ENCODE measurements around the gene SURF1.
"Not testable (repeated sequence)": the region's sequence is repeated elsewhere in the genome, so short reads cannot be mapped to it uniquely, and the experiment has no call there.

Gene SURF1

DNA sequence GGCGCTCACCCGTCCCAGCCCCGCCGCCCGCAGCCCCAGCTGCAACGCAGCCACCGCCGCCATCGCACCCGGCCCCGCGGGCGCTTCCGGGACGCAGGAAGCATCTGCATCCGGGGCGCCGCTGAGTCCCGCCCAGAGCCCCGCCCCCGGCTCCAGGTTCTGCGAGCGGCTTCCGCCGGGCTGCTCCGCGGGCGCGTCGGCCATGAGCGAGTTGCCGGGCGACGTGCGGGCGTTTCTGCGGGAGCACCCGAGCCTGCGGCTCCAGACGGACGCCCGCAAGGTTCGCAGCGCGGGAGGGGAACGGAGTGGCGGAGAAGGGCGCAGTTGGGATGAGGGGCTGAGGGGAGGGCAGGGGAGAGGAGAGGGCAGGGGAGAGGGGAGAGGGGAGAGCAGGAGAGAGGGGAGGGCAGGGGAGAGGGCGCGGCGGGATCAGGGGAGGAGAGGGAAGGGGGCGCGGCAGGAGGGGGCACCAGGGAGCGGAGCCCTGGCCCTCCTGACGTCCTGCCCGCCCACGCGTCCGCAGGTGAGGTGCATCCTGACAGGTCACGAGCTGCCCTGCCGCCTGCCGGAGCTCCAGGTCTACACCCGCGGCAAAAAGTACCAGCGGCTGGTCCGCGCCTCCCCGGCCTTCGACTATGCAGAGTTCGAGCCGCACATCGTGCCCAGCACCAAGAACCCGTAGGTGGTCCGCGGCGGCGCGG lies at the start of gene SURF1, which contains the start of gene SURF2:
Gene SURF1, minus strand, starts transcription at position 97 of the 701 bp plus-strand sequence. Its CDS starts 34 bp downstream, at position 63.
Gene SURF2, plus strand, starts transcription at position 160 of the 701 bp plus-strand sequence. Its CDS starts 43 bp downstream, at position 203.
- DNase-seq (ENCODE audit: low read depth, low spot score) = no peak
- H3K27ac ChIP-seq = peak within 1 kb of the TSS; percentile 62

- H3K27ac ChIP-seq = no peak overlapping the region
- no peak for DNase-seq (ENCODE audit: low read depth, low spot score)
Observed at GRCh38 chr9:133405508-133406438, 49.5 kb upstream of the SURF1 start.

- no peak for DNase-seq (ENCODE audit: low read depth, low spot score)
- no peak overlapping the region for H3K27ac ChIP-seq
Observed at GRCh38 chr9:133404454-133405002, 48.2 kb upstream of the SURF1 start.

DNA sequence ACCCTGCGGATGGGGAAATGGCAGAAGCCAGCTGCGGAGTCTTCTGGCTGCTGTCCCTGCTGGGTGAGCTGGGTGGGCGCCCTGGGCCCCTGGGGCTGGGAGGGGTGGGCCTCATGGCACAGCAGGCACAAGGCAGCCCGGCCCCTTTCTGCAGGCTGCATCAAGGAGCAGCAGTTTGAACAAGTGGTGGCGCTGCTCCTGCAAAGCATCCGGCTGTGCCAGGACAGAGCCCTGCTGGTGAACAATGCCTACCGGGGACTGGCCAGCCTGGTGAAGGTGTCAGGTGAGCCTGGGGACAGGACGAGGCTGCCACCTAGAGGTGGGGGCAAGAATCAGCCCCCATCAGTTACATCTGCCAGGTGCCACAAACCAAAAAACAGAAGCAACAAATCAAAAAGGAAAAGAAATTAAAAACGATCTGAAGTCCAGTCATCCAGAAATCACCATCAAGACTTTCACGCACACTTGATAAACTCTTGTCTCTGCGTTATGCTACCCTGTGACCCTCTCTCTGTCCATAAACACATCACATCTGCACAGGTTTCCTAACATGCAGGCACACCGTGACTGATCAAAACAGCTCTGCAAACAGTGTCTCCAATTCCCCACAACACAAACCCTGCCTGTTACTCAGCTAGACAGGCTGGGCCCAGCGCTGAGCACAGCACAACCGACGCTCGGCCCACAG lies 47.6 kb upstream of the SURF1 start:
- peak; percentile 53 for DNase-seq (ENCODE audit: low read depth, low spot score)

GRCh38 chr9:133402689-133403088 lies 46.4 kb upstream of the SURF1 start:
- no peak for DNase-seq (ENCODE audit: low read depth, low spot score)
- no peak overlapping the region for H3K27ac ChIP-seq

More for the DNA sequence above, 47.6 kb upstream of the SURF1 start:
- no peak overlapping the region for H3K27ac ChIP-seq

GRCh38 chr9:133401588-133401987 lies 45.3 kb upstream of the SURF1 start:
- H3K27ac ChIP-seq = no peak overlapping the region
- DNase-seq (ENCODE audit: low read depth, low spot score) = no peak

DNA sequence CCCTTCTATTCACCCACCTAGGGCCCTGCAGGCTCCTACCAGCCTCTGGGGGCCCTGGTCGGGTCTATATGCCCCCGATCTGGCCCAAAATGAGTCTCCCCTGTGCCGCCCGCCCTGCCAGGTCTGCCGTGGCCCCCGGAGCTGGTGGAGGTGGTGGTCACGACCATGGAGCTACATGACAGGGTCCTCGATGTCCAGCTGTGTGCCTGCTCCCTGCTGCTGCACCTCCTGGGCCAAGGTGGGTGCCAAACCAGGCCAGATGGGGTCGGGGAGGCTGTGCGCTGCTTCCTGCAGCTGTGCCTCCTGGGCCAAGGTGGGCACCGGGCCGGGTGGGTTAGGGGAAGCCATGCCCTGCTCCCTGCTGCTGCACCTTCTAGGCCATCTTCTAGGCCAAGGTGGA lies 44.0 kb upstream of the SURF1 start:
- H3K27ac ChIP-seq = no peak overlapping the region
- no peak for DNase-seq (ENCODE audit: low read depth, low spot score)

GRCh38 chr9:133397895-133398294 lies 41.6 kb upstream of the SURF1 start:
- no peak for DNase-seq (ENCODE audit: low read depth, low spot score)
- no peak overlapping the region for H3K27ac ChIP-seq

- no peak overlapping the region for H3K27ac ChIP-seq
- no peak for DNase-seq (ENCODE audit: low read depth, low spot score)
Observed at GRCh38 chr9:133397370-133397769, 41.1 kb upstream of the SURF1 start.

DNA sequence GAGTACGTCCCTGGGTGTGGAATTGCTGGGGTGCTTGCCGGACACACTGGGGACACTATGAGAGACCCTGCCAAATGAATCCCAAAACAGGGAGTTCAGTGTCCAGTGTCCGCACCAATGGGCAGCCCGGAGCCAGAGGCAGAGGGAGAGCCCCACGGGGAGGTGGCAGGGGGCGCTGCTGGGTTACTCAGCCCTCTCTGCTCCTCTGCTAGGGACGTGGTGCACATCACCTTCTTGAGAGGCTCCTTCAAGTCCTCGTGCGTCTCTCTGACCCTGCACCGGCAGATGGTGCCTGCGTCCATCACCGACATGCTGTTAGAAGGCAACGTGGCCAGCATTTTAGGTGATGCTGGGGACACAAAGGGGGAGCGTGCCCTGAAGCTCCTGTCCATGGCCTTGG lies 40.7 kb upstream of the SURF1 start:
- no peak overlapping the region for H3K27ac ChIP-seq
- DNase-seq (ENCODE audit: low read depth, low spot score) = no peak

DNA sequence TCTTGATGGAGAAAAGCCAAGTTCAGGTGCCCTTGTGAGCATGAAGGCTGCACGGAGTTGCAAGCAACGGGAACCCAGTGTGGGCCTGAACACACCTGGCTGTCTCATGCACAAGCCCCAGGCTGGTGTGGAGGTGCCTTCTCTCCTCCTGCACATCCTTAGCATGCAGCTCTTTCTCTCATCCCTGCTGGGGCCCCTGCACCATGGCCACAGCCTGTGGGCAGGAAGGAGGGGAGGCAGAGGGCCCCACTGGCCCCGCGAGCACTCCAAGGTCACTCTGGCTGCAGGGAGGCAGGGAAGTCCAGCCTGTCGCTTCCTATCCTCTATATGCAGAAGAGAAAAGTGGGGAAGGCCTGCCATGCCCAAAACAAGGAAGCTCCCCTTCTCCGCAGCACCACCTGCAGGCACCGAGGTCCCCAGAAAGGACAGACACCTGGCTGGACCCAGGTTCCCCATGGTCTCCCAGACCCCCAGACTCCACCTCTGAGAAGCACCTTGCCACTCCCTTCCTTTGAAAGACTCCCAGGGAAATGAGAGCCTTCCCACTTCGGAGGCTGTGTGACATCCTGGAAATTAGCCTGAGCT lies 38.5 kb upstream of the SURF1 start:
- H3K27ac ChIP-seq = no peak overlapping the region
- DNase-seq (ENCODE audit: low read depth, low spot score) = no peak

- DNase-seq (ENCODE audit: low read depth, low spot score) = no peak
- H3K27ac ChIP-seq = no peak overlapping the region
Observed at GRCh38 chr9:133393399-133393798, 37.1 kb upstream of the SURF1 start.

DNA sequence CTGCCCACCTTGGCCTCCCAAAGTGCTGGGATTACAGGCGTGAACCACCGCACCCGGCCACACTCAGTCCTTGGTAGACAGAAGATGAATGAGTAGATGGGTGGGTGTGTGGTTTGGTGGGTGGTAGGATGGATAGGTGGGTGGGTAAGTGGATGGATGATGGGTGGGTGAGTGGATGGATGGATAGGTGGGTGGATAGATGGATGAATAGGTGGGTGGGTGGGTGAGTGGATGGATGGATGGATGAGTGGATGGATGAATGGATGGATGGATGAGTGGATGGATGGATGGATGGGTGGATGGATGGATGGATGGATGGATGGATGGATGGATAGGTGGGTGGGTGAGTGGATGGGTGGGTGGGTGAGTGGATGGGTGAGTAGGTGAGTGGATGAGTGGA lies 36.0 kb upstream of the SURF1 start:
- not testable (repeated sequence) for H3K27ac ChIP-seq; DNase-seq (ENCODE audit: low read depth, low spot score)

DNA sequence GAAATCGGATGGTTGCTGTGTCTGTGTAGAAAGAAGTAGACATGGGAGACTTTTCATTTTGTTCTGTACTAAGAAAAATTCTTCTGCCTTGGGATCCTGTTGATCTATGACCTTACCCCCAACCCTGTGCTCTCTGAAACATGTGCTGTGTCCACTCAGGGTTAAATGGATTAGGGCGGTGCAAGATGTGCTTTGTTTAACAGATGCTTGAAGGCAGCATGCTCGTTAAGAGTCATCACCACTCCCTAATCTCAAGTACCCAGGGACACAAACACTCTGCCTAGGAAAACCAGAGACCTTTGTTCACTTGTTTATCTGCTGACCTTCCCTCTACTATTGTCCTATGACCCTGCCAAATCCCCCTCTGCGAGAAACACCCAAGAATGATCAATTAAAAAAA lies 35.2 kb upstream of the SURF1 start:
- not testable (repeated sequence) for DNase-seq (ENCODE audit: low read depth, low spot score); H3K27ac ChIP-seq

- H3K27ac ChIP-seq = no peak overlapping the region
- DNase-seq (ENCODE audit: low read depth, low spot score) = no peak
Observed at GRCh38 chr9:133390713-133391112, 34.4 kb upstream of the SURF1 start.

DNA sequence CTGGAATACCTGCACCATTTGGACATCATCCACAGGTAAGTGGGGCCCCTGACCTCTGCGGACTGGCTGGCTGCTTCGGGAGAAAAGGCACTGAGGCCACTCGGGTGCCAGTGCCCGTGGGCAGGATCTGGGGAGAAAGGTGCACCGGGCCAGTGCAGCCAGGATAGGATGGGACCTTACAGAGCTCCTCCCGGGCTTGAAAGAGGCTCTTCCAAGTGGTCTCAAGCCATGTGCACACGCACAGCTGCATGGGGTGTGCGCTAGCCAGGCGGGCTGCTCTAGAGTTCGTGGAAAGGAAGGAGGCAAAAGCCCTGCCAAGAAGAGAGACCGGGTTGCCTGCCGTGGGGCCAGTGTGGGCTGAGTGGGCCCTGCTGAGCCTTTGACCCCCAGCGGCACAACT lies 33.3 kb upstream of the SURF1 start:
- no peak overlapping the region for H3K27ac ChIP-seq
- DNase-seq (ENCODE audit: low read depth, low spot score) = no peak

- H3K27ac ChIP-seq = no peak overlapping the region
- no peak for DNase-seq (ENCODE audit: low read depth, low spot score)
Observed at GRCh38 chr9:133389025-133389557, 32.8 kb upstream of the SURF1 start.

GRCh38 chr9:133387680-133388079 lies 31.4 kb upstream of the SURF1 start:
- H3K27ac ChIP-seq = no peak overlapping the region
- peak; percentile 64 for DNase-seq (ENCODE audit: low read depth, low spot score)

DNA sequence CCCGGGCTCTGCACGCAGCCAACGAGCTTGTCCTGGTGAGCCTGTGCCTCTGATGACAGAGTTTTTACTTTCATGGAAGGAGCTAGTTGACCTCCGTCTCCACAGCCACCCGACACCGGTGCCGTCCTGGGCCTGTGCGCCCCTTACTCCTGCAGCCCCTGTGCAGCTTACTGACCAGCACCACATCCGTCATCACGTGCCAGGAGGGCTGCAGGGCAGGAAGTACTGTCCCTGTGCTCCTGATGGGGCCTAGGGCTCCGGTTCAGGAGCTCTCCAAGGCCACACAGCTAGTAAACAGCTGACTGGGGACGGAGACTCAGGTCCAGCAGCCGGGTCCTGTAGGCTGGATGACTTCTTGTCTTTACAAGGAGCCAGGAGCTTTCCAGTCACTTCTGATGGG lies 30.1 kb upstream of the SURF1 start:
- H3K27ac ChIP-seq = no peak overlapping the region
- DNase-seq (ENCODE audit: low read depth, low spot score) = no peak

- DNase-seq (ENCODE audit: low read depth, low spot score) = no peak
- no peak overlapping the region for H3K27ac ChIP-seq
Observed at GRCh38 chr9:133385452-133385851, 29.2 kb upstream of the SURF1 start.
